Activated naive CD4-positive, alpha-beta T cell treated with anti-CD3 and anti-CD28 coated beads for 36 hours (primary cell): ENCODE results near the gene SPATA18. TPM values are rescaled to one million over a fixed set of nuclear protein-coding genes. Genes with fewer than 3 reads are reported as not detected.

ENCODE experiments used
- CTCF ChIA-PET: fragments of 350-600 bp; sonication (Branson Sonifier 250); formaldehyde crosslinking; loops from one replicate; lab custom pipeline; 2021; ENCODE audit warnings: antibody characterized with exemption; lab: Charles Lee
- DNase-seq: peaks from one replicate; pipeline ENCODE4 v3.0.0-alpha.2; 2020
- H3K27ac Mint-ChIP-seq: one replicate; pipeline ENCODE4 v1.8.0; 2021; ENCODE audit warnings: mild to moderate bottlenecking, mixed read lengths
- H3K27me3 Mint-ChIP-seq: one replicate; pipeline ENCODE4 v1.8.0; 2021; ENCODE audit warnings: low read depth, mixed read lengths
- H3K36me3 Mint-ChIP-seq: one replicate; pipeline ENCODE4 v1.8.0; 2021; ENCODE audit warnings: low read depth, mixed read lengths
- H3K4me1 Mint-ChIP-seq: one replicate; pipeline ENCODE4 v1.8.0; 2021; ENCODE audit warnings: low read depth, mixed read lengths
- H3K4me3 Mint-ChIP-seq: one replicate; pipeline ENCODE4 v1.8.0; 2021; ENCODE audit warnings: mild to moderate bottlenecking, moderate library complexity, mixed read lengths
- H3K9me3 Mint-ChIP-seq: one replicate; pipeline ENCODE4 v1.8.0; 2021; ENCODE audit warnings: mixed read lengths
- intact Hi-C: fragments of 100-400 bp; cut with micrococcal nuclease; formaldehyde crosslinking; loops from one replicate; pipeline ENCODE4 v1.15.1; 2023
- total RNA-seq, 2 experiments: library from RNA; stranded (reverse); gene quantifications; one replicate each; pipeline ENCODE4 v1.2.3, GENCODE V29; 2021

Gene SPATA18
- under 1 TPM in 1 of 2 experiments, not detected in 1; 0.40 TPM for total RNA-seq

GRCh38 chr4:52051213-52051614 is at the start of gene SPATA18:
Gene SPATA18, plus strand, starts transcription at chr4:52051304. Its CDS starts 401 bp downstream, at chr4:52051705.
- Mint-ChIP-seq H3K4me1 (peaks cover 15% of the 10 kb centered on the region), H3K9me3 (no peaks in the 10 kb centered on the region), H3K36me3 (no peaks in the 10 kb centered on the region), H3K4me3 (peak within 1 kb of the TSS; percentile 61), H3K27ac (no peak within 1 kb of the TSS), H3K27me3 (peaks cover 70% of the 10 kb centered on the region)
- CTCF ChIA-PET: interaction anchor here (0.7 kb wide), 1 partner anchor 21 kb away, joined by 3 read pairs; no protein-coding TSS in a partner anchor
- DNase-seq: peak; percentile 4
- intact Hi-C loops: no loop called here

- Mint-ChIP-seq H3K4me3 (no peak overlapping the region), H3K9me3 (no peaks in the 10 kb centered on the region), H3K36me3 (no peaks in the 10 kb centered on the region), H3K4me1 (no peaks in the 10 kb centered on the region), H3K27ac (no peak overlapping the region), H3K27me3 (no peaks in the 10 kb centered on the region)
- no peak for DNase-seq
- intact Hi-C loops: no loop called here
- CTCF ChIA-PET: no interaction called here
Observed at GRCh38 chr4:52001616-52002015, 49.5 kb upstream of the SPATA18 start.

- H3K9me3 Mint-ChIP-seq: no peaks in the 10 kb centered on the region
- no peak overlapping the region for H3K27ac Mint-ChIP-seq
- intact Hi-C loops: no loop called here
- H3K27me3 Mint-ChIP-seq: no peaks in the 10 kb centered on the region
- CTCF ChIA-PET: no interaction called here
- H3K4me3 Mint-ChIP-seq: no peak overlapping the region
- no peaks in the 10 kb centered on the region for H3K36me3 Mint-ChIP-seq
- no peak for DNase-seq
- H3K4me1 Mint-ChIP-seq: no peaks in the 10 kb centered on the region
Observed at GRCh38 chr4:52004414-52004813, 46.7 kb upstream of the SPATA18 start.

GRCh38 chr4:52005604-52006273 is 45.4 kb upstream of the SPATA18 start:
- Mint-ChIP-seq H3K36me3 (no peaks in the 10 kb centered on the region), H3K27ac (no peak overlapping the region), H3K4me1 (no peaks in the 10 kb centered on the region), H3K4me3 (no peak overlapping the region), H3K9me3 (no peaks in the 10 kb centered on the region), H3K27me3 (no peaks in the 10 kb centered on the region)
- DNase-seq: no peak
- intact Hi-C loops: no loop called here
- CTCF ChIA-PET: no interaction called here

GRCh38 chr4:52006887-52007286 is 44.2 kb upstream of the SPATA18 start:
- no peak for DNase-seq
- H3K4me1 Mint-ChIP-seq: no peaks in the 10 kb centered on the region
- intact Hi-C loops: no loop called here
- CTCF ChIA-PET: no interaction called here
- H3K4me3 Mint-ChIP-seq: no peak overlapping the region
- no peaks in the 10 kb centered on the region for H3K27me3 Mint-ChIP-seq
- no peaks in the 10 kb centered on the region for H3K9me3 Mint-ChIP-seq
- H3K27ac Mint-ChIP-seq: no peak overlapping the region
- H3K36me3 Mint-ChIP-seq: no peaks in the 10 kb centered on the region

- CTCF ChIA-PET: no interaction called here
- Mint-ChIP-seq H3K36me3 (no peaks in the 10 kb centered on the region), H3K4me1 (no peaks in the 10 kb centered on the region), H3K4me3 (no peak overlapping the region), H3K27ac (no peak overlapping the region), H3K9me3 (no peaks in the 10 kb centered on the region), H3K27me3 (no peaks in the 10 kb centered on the region)
- intact Hi-C loops: loop anchor here (5.0 kb wide), 1 partner anchor 104 kb away; no protein-coding TSS in a partner anchor
- no peak for DNase-seq
Observed at GRCh38 chr4:52010986-52011385, 40.1 kb upstream of the SPATA18 start.

- CTCF ChIA-PET: no interaction called here
- intact Hi-C loops: loop anchor here (5.0 kb wide), 1 partner anchor 105 kb away; no protein-coding TSS in a partner anchor
- Mint-ChIP-seq H3K4me1 (no peaks in the 10 kb centered on the region), H3K27ac (no peak overlapping the region), H3K9me3 (no peaks in the 10 kb centered on the region), H3K36me3 (no peaks in the 10 kb centered on the region), H3K4me3 (no peak overlapping the region), H3K27me3 (no peaks in the 10 kb centered on the region)
- no peak for DNase-seq
Observed at GRCh38 chr4:52012651-52013050, 38.5 kb upstream of the SPATA18 start.

- H3K27ac Mint-ChIP-seq: no peak overlapping the region
- no peaks in the 10 kb centered on the region for H3K9me3 Mint-ChIP-seq
- no peak for DNase-seq
- H3K4me1 Mint-ChIP-seq: no peaks in the 10 kb centered on the region
- H3K4me3 Mint-ChIP-seq: no peak overlapping the region
- CTCF ChIA-PET: interaction anchor here (0.6 kb wide), 1 partner anchor 15 kb away, joined by 3 read pairs; no protein-coding TSS in a partner anchor
- H3K36me3 Mint-ChIP-seq: no peaks in the 10 kb centered on the region
- no peaks in the 10 kb centered on the region for H3K27me3 Mint-ChIP-seq
- intact Hi-C loops: loop anchor here (5.0 kb wide), 1 partner anchor 108 kb away; no protein-coding TSS in a partner anchor
Observed at GRCh38 chr4:52014903-52015302, 36.2 kb upstream of the SPATA18 start.

GRCh38 chr4:52015366-52015765 is 35.7 kb upstream of the SPATA18 start:
- no peaks in the 10 kb centered on the region for H3K4me1 Mint-ChIP-seq
- no peak overlapping the region for H3K4me3 Mint-ChIP-seq
- H3K27ac Mint-ChIP-seq: no peak overlapping the region
- intact Hi-C loops: no loop called here
- H3K9me3 Mint-ChIP-seq: no peaks in the 10 kb centered on the region
- H3K36me3 Mint-ChIP-seq: no peaks in the 10 kb centered on the region
- CTCF ChIA-PET: interaction anchor here (0.6 kb wide), 1 partner anchor 15 kb away, joined by 3 read pairs; no protein-coding TSS in a partner anchor
- no peak for DNase-seq
- H3K27me3 Mint-ChIP-seq: no peaks in the 10 kb centered on the region

GRCh38 chr4:52016981-52017380 is 34.1 kb upstream of the SPATA18 start:
- CTCF ChIA-PET: no interaction called here
- no peak for DNase-seq
- H3K27me3 Mint-ChIP-seq: no peaks in the 10 kb centered on the region
- no peaks in the 10 kb centered on the region for H3K4me1 Mint-ChIP-seq
- no peak overlapping the region for H3K4me3 Mint-ChIP-seq
- no peak overlapping the region for H3K27ac Mint-ChIP-seq
- H3K36me3 Mint-ChIP-seq: no peaks in the 10 kb centered on the region
- intact Hi-C loops: no loop called here
- H3K9me3 Mint-ChIP-seq: no peaks in the 10 kb centered on the region

GRCh38 chr4:52017814-52018213 is 33.3 kb upstream of the SPATA18 start:
- no peak overlapping the region for H3K4me3 Mint-ChIP-seq

GRCh38 chr4:52019936-52020657 is 31.0 kb upstream of the SPATA18 start, which contains the start of gene LRRC66:
Gene LRRC66, minus strand, starts transcription at chr4:52020363. Its CDS starts 2,750 bp downstream, at chr4:52017613.
- no peaks in the 10 kb centered on the region for H3K4me1 Mint-ChIP-seq
- H3K36me3 Mint-ChIP-seq: peaks cover 3% of the 10 kb centered on the region
- H3K27ac Mint-ChIP-seq: no peak within 1 kb of the TSS
- no peak within 1 kb of the TSS for H3K4me3 Mint-ChIP-seq
- intact Hi-C loops: no loop called here
- no peaks in the 10 kb centered on the region for H3K9me3 Mint-ChIP-seq
- DNase-seq: no peak
- CTCF ChIA-PET: interaction anchor here (0.6 kb wide), 1 partner anchor 103 kb away, joined by 3 read pairs; no protein-coding TSS in a partner anchor
- H3K27me3 Mint-ChIP-seq: no peaks in the 10 kb centered on the region

More at GRCh38 chr4:52017814-52018213, 33.3 kb upstream of the SPATA18 start:
- DNase-seq: no peak
- H3K27me3 Mint-ChIP-seq: no peaks in the 10 kb centered on the region
- H3K27ac Mint-ChIP-seq: no peak overlapping the region
- intact Hi-C loops: no loop called here
- H3K4me1 Mint-ChIP-seq: no peaks in the 10 kb centered on the region
- H3K36me3 Mint-ChIP-seq: peaks cover 1% of the 10 kb centered on the region
- CTCF ChIA-PET: no interaction called here
- H3K9me3 Mint-ChIP-seq: no peaks in the 10 kb centered on the region
